Endothelial cell (in vitro differentiated cells): ENCODE data around the gene MAMSTR. TPM values are rescaled to one million over a fixed set of nuclear protein-coding genes. Genes with fewer than 3 reads are reported as not detected.

Experiments
- DNase-seq: peaks from one replicate; pipeline ENCODE4 v3.0.0; 2021; ENCODE audit warnings: low spot score
- H3K27ac Mint-ChIP-seq: one replicate; pipeline ENCODE4 v1.8.0; 2021; ENCODE audit warnings: mixed read lengths, inconsistent platforms; ENCODE audit not compliant: unreplicated experiment
- H3K27me3 Mint-ChIP-seq: one replicate; pipeline ENCODE4 v1.8.0; 2021; ENCODE audit warnings: mild to moderate bottlenecking, moderate library complexity, mixed read lengths, inconsistent platforms; ENCODE audit not compliant: unreplicated experiment
- H3K36me3 Mint-ChIP-seq: one replicate; pipeline ENCODE4 v1.8.0; 2021; ENCODE audit warnings: mild to moderate bottlenecking, low read depth, mixed read lengths, inconsistent platforms; ENCODE audit not compliant: unreplicated experiment
- H3K4me1 Mint-ChIP-seq: one replicate; pipeline ENCODE4 v1.8.0; 2021; ENCODE audit warnings: mild to moderate bottlenecking, mixed read lengths, inconsistent platforms; ENCODE audit not compliant: unreplicated experiment
- H3K4me3 Mint-ChIP-seq: one replicate; pipeline ENCODE4 v1.8.0; 2021; ENCODE audit warnings: mild to moderate bottlenecking, mixed read lengths, inconsistent platforms; ENCODE audit not compliant: unreplicated experiment
- H3K9me3 Mint-ChIP-seq: one replicate; pipeline ENCODE4 v1.8.0; 2021; ENCODE audit warnings: mixed read lengths, inconsistent platforms; ENCODE audit not compliant: unreplicated experiment
- CTCF ChIP-seq: fragments of 200-600 bp; sonication (generic); IDR thresholded peaks from one replicate; pipeline ENCODE4 v1.5.0; 2021; ENCODE audit warnings: antibody characterized with exemption; ENCODE audit not compliant: unreplicated experiment
- total RNA-seq: library from RNA; stranded (reverse); fragmentation: NEBNext Ultra II Directional; extraction: Animal tissue kit (Norgen Biotek cat#: 25700); gene quantifications from one replicate; pipeline ENCODE4 v1.2.1, GENCODE V29; 2021; ENCODE audit not compliant: unreplicated experiment

The MAMSTR gene
- total RNA-seq, 1 donor from 2014 or later, result 1.5 TPM

GRCh38 chr19:48745208-48745995 is 25.9 kb upstream of the MAMSTR start:
- Mint-ChIP-seq H3K27ac (peak overlapping the region; percentile 48), H3K4me3 (peak overlapping the region; percentile 71), H3K27me3 (peaks cover 8% of the 10 kb centered on the region), H3K36me3 (no peaks in the 10 kb centered on the region), H3K4me1 (peaks cover 23% of the 10 kb centered on the region), H3K9me3 (no peaks in the 10 kb centered on the region)
- peak; percentile 60 for DNase-seq
- no peak for TF ChIP-seq CTCF

GRCh38 chr19:48742096-48742495 is 22.6 kb upstream of the MAMSTR start:
- Mint-ChIP-seq H3K4me1 (peaks cover 34% of the 10 kb centered on the region), H3K27me3 (peaks cover 25% of the 10 kb centered on the region)

GRCh38 chr19:48741129-48741999 is 21.8 kb upstream of the MAMSTR start:
- H3K4me1 Mint-ChIP-seq, result peaks cover 37% of the 10 kb centered on the region
- peaks cover 28% of the 10 kb centered on the region for H3K27me3 Mint-ChIP-seq
- H3K9me3 Mint-ChIP-seq, result no peaks in the 10 kb centered on the region
- peak; percentile 58 for DNase-seq
- H3K36me3 Mint-ChIP-seq, result peaks cover 22% of the 10 kb centered on the region
- H3K27ac Mint-ChIP-seq, result peak overlapping the region; percentile 89
- peak overlapping the region; percentile 98 for H3K4me3 Mint-ChIP-seq
- no peak for TF ChIP-seq CTCF

More at GRCh38 chr19:48742096-48742495, 22.6 kb upstream of the MAMSTR start:
- peak overlapping the region; percentile 57 for H3K27ac Mint-ChIP-seq
- H3K4me3 Mint-ChIP-seq, result no peak overlapping the region
- DNase-seq, result no peak
- TF ChIP-seq CTCF, result no peak
- peaks cover 16% of the 10 kb centered on the region for H3K36me3 Mint-ChIP-seq
- no peaks in the 10 kb centered on the region for H3K9me3 Mint-ChIP-seq

- TF ChIP-seq CTCF, result no peak
- H3K36me3 Mint-ChIP-seq, result peaks cover 24% of the 10 kb centered on the region
- peaks cover 28% of the 10 kb centered on the region for H3K27me3 Mint-ChIP-seq
- DNase-seq, result peak; percentile 80
- peak within 1 kb of the TSS; percentile 89 for H3K27ac Mint-ChIP-seq
- peak within 1 kb of the TSS; percentile 98 for H3K4me3 Mint-ChIP-seq
- H3K9me3 Mint-ChIP-seq, result no peaks in the 10 kb centered on the region
- H3K4me1 Mint-ChIP-seq, result peaks cover 33% of the 10 kb centered on the region
Measured at GRCh38 chr19:48740164-48740972, 20.8 kb upstream of the MAMSTR start, which contains the start of gene RASIP1. Gene RASIP1 (minus strand): TSS chr19:48740610. CDS start chr19:48740282, 328 bp downstream.
